Medulla oblongata (tissue), 1 donor: ENCODE data around the gene ERVV-1.
"Not testable (repeated sequence)": the region's sequence is repeated elsewhere in the genome, so short reads cannot be mapped to it uniquely, and the experiment has no call there.

Experiments
- DNase-seq: peaks from one replicate; pipeline ENCODE4 v3.0.0-alpha.2; 2015; ENCODE audit errors: extremely low spot score

Gene ERVV-1

GRCh38 chr19:53013621-53014020, at the start of gene ERVV-1:
Gene ERVV-1 (plus strand): TSS chr19:53013921. CDS start chr19:53014091, 170 bp downstream.
- no peak for DNase-seq

- DNase-seq, result no peak
Measured at GRCh38 chr19:52967772-52968171, 45.9 kb upstream of the ERVV-1 start.

DNA sequence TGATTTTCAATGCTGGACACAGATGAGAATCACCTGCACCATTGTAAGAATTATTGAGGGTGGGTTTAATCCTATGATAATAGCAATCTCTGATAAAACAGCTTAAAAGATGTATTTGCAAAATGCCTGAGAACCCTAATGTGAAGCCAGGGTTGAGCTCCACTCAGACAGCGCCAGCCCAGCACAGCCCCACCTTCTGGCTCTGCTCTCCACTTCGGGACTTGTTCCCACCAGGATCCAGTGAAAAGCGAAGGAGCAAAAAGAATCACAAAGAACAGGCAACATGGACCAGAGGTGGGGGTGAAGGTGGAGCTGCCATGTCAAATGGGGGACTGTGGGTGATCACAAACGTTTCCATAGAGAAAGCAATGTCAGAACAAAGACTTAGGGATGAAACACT, 32.4 kb upstream of the ERVV-1 start:
- no peak for DNase-seq

DNA sequence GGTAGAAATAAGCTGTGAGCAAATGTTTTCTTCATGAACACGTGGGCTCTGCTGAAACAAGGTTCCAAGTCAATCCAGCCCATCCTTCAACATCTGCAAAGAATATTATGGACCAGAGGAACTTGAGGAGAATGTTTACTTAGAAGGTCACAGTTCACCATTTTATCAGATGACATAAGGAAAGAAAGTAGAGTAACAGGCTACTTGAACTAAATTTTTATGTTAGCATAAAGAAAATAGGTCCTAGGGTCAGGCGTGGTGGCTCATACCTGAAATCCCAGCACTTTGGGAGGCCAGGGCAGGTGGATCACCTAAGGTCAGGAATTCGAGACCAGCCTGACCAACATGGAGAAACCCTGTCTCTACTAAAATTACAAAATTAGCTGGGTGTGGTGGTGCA, 30.6 kb upstream of the ERVV-1 start:
- not testable (repeated sequence) for DNase-seq

DNA sequence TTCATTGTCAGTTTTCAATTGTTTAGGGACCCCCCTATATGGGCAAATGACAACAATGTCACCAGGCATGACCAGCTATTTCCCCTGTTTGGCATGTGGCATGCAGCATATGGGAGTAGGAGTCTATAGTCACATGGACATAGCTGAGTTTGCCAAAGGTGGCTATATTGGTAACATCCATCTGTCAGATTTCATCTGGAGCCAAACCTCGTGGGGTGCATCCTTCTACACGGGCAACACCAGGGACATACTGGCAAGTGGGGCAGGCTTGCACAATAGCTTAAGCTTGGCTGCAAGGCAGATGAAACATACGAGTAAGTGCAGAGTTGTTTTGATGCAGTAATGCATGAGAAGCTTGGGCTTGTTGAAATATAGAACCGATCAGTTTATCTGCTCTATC, 26.5 kb upstream of the ERVV-1 start:
- no peak for DNase-seq

GRCh38 chr19:52988506-52988905, 25.2 kb upstream of the ERVV-1 start:
- no peak for DNase-seq

GRCh38 chr19:52990759-52991418, 22.8 kb upstream of the ERVV-1 start:
- no peak for DNase-seq

DNA sequence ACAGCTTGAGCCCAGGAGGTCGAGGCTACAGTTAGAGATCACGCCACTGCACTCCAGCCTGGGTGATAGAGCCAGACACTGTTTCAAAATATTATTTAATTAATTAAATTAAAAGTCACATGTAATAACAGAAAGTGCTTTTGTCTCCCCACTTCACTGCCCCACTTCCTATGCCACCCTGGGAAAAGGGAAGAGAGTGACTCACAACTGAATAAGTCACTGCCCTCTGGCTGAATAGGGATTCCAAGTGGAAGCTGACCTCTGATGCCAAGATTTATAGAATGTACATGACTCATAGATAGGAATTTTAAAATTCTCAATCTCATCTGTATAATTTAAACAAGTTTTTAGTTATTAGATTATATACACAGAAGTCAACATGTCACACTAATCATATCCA, 22.2 kb upstream of the ERVV-1 start:
- DNase-seq, result no peak

GRCh38 chr19:52992109-52993004, 21.4 kb upstream of the ERVV-1 start:
- DNase-seq, result no peak

GRCh38 chr19:52993342-52994178, 20.2 kb upstream of the ERVV-1 start:
- peak; percentile 58 for DNase-seq

GRCh38 chr19:52995711-52996110, 18.0 kb upstream of the ERVV-1 start:
- DNase-seq, result no peak

DNA sequence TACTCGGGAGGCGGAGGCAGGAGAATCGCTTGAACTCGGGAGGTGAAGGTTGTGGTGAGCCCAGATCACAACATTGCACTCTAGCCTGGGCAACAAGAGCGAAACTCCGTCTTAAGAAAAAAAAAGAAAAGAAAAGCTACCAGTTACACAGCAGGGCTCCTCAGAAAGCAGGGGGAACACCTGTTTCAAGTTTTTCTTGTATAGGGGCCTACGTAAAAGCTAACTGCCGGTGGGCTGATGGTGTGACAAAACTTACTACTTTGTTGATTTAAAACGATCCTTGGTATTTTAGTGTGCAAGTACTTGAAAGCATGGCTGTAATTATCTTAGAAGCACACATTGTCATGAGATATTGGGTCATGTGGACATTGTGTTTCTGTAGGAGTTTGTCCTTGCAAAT, 15.7 kb upstream of the ERVV-1 start:
- DNase-seq, result no peak

GRCh38 chr19:53002479-53002878, 11.2 kb upstream of the ERVV-1 start:
- no peak for DNase-seq

DNA sequence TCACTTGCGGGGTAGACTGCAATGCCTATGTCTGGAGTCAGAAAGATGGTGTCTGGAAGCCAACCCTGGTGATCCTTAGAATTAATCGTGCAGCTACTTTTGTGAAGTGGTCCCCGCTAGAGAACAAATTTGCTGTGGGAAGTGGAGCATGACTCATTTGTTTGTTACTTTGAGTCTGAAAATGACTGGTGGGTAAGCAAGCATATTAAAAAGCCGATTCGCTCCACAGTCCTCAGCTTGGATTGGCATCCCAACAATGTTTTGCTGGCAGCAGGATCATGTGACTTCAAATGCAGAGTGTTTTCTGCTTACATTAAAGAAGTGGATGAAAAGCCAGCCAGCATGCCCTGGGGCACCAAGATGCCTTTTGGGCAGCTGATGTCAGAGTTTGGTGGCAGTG, 9.5 kb upstream of the ERVV-1 start:
- DNase-seq, result no peak

GRCh38 chr19:53007200-53007599, 6.5 kb upstream of the ERVV-1 start:
- DNase-seq, result no peak

- no peak for DNase-seq
Measured at GRCh38 chr19:53007606-53008005, 6.1 kb upstream of the ERVV-1 start.

DNA sequence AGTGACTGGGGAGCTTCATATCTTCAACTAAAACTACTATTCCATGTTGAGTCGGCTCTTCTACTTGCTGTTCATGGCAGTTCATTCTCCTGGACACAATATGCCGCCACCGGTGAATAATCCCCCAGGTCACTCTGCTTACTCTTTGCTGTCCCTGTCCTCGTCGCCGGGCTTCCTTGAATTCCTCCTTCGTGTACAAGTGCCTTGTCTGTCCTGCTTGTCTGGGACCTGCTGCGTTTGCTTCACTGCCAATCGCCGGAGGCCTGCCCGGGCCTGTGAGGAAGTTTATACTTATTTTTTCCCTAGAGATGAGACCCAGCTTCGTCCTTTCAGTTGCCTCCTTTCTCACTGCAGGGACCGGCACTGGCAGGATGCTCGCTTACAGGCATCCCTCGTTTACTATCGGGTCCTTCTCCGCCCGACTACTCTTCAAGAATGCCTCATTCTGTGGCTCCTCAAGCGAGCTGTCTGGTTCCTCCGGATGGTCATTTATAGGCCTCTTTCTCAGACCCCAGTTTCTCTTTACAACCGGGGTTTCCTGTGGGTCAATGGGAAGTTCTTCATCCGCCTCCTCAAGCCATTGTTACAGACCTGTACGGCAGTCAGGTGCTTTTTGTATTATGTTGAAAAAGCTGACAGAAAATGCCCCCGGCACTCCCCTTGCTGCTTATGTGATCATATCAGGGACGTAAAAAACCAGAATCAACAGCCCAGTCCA, 5.5 kb upstream of the ERVV-1 start:
- no peak for DNase-seq

DNA sequence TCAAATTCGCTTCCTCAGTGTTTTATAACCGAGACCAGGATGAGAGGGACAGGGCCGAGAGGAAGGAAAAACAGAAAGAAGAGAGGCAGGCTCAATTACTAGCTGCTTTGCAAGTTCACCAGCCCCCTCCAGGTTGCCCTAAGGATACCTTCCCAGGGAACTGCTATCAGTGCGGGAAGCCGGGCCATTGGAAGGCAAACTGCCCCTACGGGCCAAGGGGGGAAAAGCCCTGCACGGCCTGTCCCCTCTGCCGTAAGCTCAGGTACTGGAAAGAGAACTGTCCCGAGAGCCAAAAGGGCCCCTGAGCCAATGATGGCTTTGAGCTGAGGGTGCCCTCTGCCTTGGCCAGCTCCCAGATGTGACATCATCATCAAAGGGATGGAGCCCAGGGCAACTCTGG, 3.2 kb upstream of the ERVV-1 start:
- DNase-seq, result no peak

DNA sequence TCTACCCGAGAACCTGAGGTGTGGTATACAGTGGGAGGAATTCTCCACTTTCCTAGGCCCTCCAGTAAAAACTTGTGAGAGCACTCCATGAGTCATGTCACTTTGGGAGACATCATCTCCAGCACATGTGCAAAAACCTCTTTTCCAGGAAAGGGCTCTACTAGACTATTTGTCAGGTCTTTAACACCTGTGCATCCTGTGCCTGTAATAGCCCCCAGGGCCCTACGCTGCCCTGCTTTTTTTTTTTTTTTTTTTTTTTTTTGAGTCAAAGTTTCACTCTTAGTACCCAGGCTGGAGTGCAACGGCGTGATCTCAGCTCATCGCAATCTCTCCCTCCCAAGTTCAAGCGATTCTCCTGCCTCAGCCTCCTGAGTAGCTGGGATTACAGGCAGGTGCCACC, 1.7 kb upstream of the ERVV-1 start:
- no peak for DNase-seq

DNA sequence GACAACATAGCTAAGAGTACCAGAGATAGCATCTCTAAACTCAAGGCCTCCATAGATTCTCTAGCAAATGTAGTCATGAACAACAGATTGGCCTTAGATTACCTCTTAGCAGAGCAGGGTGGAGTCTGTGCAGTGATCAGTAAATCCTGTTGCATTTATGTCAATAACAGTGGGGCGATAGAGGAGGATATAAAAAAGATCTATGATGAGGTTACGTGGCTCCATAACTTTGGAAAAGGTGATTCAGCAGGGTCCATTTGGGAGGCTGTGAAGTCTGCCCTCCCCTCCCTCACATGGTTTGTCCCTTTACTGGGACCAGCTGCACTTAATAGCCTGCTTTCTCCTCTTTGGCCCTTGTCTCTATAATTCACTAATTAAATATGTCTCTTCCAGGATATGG, 1.4 kb downstream of the ERVV-1 start:
- DNase-seq, result no peak

DNA sequence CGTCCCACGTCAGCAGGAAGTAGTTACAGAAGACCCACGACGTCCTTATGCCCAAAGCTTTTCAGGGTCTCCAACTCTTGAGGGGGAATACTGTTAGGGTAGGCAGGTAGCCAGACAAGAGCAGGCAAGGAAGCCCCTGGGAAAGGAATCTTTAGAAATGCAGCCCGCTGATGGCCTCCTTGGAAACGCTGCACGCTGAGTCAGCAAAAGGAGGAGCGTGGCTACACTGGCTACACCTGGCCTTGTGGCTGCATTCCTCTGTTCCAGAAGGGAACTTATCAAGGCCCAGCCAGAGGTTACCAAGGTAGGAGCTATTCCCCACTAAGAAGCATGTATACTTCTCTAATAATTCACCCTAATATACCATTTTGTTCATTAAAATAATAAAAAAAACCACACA, 2.0 kb downstream of the ERVV-1 start:
- DNase-seq, result no peak

GRCh38 chr19:53019684-53020083, 6.0 kb downstream of the ERVV-1 start:
- no peak for DNase-seq
